Ecto neural progenitor cell (in vitro differentiated cells): Measurements from ENCODE around the gene AHI1.

Experiments
- DNase-seq: peaks from one replicate; pipeline ENCODE4 v3.0.0-alpha.2; 2018; ENCODE audit warnings: low spot score

AHI1 gene

GRCh38 chr6:135296715-135297114, 200.8 kb downstream of the AHI1 start:
- DNase-seq, result no peak

GRCh38 chr6:135295085-135295484, 202.5 kb downstream of the AHI1 start:
- no peak for DNase-seq

- no peak for DNase-seq
These were observed 206.1 kb downstream of the AHI1 start for GRCh38 chr6:135291288-135292076.

GRCh38 chr6:135289816-135290215, 207.7 kb downstream of the AHI1 start:
- no peak for DNase-seq

- DNase-seq, result no peak
These were observed 210.5 kb downstream of the AHI1 start for GRCh38 chr6:135286962-135287538.

- no peak for DNase-seq
These were observed 212.4 kb downstream of the AHI1 start for GRCh38 chr6:135285165-135285564.

GRCh38 chr6:135283926-135284325, 213.6 kb downstream of the AHI1 start:
- DNase-seq, result no peak

GRCh38 chr6:135282395-135282794, 215.1 kb downstream of the AHI1 start:
- DNase-seq, result no peak

GRCh38 chr6:135281964-135282363, 215.6 kb downstream of the AHI1 start:
- no peak for DNase-seq

- DNase-seq, result no peak
These were observed 216.3 kb downstream of the AHI1 start for GRCh38 chr6:135281227-135281626.

GRCh38 chr6:135280375-135281136, 217.0 kb downstream of the AHI1 start:
- DNase-seq, result no peak

GRCh38 chr6:135277422-135277821, 220.1 kb downstream of the AHI1 start:
- no peak for DNase-seq

- DNase-seq, result no peak
These were observed 222.8 kb downstream of the AHI1 start for GRCh38 chr6:135274561-135275293.

GRCh38 chr6:135271626-135272025, 225.9 kb downstream of the AHI1 start:
- DNase-seq, result no peak

GRCh38 chr6:135270676-135271536, 226.6 kb downstream of the AHI1 start:
- DNase-seq, result no peak

GRCh38 chr6:135269481-135269891, 228.1 kb downstream of the AHI1 start:
- no peak for DNase-seq

- no peak for DNase-seq
These were observed 228.8 kb downstream of the AHI1 start for GRCh38 chr6:135268740-135269139.

GRCh38 chr6:135268263-135268662, 229.3 kb downstream of the AHI1 start:
- DNase-seq, result no peak

- DNase-seq, result no peak
These were observed 230.5 kb downstream of the AHI1 start for GRCh38 chr6:135267085-135267484.

GRCh38 chr6:135266675-135267074, 230.9 kb downstream of the AHI1 start:
- no peak for DNase-seq

- no peak for DNase-seq
These were observed 232.3 kb downstream of the AHI1 start for GRCh38 chr6:135265278-135265677.
